Vagina (tissue), 2 donors: ENCODE data around the gene PHAF1.

Experiments used
- POLR2AphosphoS5 ChIP-seq, 2 donors: sonication (generic); formaldehyde crosslinking; IDR thresholded peaks; one replicate each; pipeline ENCODE4 v1.9.0; 2017; ENCODE audit warnings: antibody characterized with exemption in 2 of 2, mild to moderate bottlenecking in 2 of 2, low read depth in 1 of 2; ENCODE audit not compliant: insufficient read depth in 1 of 2
- TF ChIP-seq, protein P1 (sequence below), 3 experiments: fragments of 450-650 bp in 2 of 3; fragments of 200-600 bp in 1 of 3; sonication (generic) in 1 of 3; IDR thresholded peaks; one replicate each; pipeline ENCODE4 v1.5.1; 2017 to 2019; ENCODE audit warnings: antibody characterized with exemption in 3 of 3, mild to moderate bottlenecking in 2 of 3, moderate library complexity in 2 of 3

DNA sequence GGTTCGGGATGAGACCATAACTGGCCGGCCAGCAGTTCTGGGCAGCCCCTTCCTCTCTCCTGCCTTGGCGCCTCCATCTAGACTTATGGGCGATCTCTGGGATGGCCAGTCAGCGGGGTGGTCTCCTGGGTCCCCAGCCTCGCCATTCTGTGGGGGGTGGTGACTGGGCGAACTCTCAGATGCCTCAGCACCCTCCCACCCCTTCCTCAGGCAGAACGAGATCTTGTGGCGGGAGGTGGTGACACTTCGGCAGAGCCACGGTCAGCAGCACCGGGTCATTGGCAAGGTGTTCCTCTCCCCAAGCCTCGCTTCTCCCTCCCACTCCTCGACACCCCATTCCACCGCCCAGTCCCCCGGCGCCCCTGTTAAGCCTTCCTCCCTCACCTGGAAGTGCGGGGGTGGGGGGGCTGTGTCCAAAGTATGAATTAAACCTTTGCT, 56.4 kb downstream of the PHAF1 start:
- TF ChIP-seq, protein P1, sequence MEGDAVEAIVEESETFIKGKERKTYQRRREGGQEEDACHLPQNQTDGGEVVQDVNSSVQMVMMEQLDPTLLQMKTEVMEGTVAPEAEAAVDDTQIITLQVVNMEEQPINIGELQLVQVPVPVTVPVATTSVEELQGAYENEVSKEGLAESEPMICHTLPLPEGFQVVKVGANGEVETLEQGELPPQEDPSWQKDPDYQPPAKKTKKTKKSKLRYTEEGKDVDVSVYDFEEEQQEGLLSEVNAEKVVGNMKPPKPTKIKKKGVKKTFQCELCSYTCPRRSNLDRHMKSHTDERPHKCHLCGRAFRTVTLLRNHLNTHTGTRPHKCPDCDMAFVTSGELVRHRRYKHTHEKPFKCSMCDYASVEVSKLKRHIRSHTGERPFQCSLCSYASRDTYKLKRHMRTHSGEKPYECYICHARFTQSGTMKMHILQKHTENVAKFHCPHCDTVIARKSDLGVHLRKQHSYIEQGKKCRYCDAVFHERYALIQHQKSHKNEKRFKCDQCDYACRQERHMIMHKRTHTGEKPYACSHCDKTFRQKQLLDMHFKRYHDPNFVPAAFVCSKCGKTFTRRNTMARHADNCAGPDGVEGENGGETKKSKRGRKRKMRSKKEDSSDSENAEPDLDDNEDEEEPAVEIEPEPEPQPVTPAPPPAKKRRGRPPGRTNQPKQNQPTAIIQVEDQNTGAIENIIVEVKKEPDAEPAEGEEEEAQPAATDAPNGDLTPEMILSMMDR (IDR thresholded peaks at IDR 0.05): no peak
- no peak for TF ChIP-seq POLR2AphosphoS5 (IDR thresholded peaks at IDR 0.05; ENCODE audit: insufficient read depth in 1 of 2, low read depth in 1 of 2)
